GM18502 (cell line): ENCODE data around the gene SMARCA1.
A peak's percentile ranks its signal among the peaks of the same experiment; 100 is the strongest.
"Not testable (repeated sequence)": the region's sequence is repeated elsewhere in the genome, so short reads cannot be mapped to it uniquely, and the experiment has no call there.

ENCODE experiments used
- ATAC-seq: cut with Tn5 transposase; IDR thresholded peaks from one replicate; pipeline ENCODE4 v1.9.1; 2021; ENCODE audit warnings: mild to moderate bottlenecking; ENCODE audit not compliant: unreplicated experiment, poor library complexity

SMARCA1 gene, protein sequence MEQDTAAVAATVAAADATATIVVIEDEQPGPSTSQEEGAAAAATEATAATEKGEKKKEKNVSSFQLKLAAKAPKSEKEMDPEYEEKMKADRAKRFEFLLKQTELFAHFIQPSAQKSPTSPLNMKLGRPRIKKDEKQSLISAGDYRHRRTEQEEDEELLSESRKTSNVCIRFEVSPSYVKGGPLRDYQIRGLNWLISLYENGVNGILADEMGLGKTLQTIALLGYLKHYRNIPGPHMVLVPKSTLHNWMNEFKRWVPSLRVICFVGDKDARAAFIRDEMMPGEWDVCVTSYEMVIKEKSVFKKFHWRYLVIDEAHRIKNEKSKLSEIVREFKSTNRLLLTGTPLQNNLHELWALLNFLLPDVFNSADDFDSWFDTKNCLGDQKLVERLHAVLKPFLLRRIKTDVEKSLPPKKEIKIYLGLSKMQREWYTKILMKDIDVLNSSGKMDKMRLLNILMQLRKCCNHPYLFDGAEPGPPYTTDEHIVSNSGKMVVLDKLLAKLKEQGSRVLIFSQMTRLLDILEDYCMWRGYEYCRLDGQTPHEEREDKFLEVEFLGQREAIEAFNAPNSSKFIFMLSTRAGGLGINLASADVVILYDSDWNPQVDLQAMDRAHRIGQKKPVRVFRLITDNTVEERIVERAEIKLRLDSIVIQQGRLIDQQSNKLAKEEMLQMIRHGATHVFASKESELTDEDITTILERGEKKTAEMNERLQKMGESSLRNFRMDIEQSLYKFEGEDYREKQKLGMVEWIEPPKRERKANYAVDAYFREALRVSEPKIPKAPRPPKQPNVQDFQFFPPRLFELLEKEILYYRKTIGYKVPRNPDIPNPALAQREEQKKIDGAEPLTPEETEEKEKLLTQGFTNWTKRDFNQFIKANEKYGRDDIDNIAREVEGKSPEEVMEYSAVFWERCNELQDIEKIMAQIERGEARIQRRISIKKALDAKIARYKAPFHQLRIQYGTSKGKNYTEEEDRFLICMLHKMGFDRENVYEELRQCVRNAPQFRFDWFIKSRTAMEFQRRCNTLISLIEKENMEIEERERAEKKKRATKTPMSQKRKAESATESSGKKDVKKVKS

DNA sequence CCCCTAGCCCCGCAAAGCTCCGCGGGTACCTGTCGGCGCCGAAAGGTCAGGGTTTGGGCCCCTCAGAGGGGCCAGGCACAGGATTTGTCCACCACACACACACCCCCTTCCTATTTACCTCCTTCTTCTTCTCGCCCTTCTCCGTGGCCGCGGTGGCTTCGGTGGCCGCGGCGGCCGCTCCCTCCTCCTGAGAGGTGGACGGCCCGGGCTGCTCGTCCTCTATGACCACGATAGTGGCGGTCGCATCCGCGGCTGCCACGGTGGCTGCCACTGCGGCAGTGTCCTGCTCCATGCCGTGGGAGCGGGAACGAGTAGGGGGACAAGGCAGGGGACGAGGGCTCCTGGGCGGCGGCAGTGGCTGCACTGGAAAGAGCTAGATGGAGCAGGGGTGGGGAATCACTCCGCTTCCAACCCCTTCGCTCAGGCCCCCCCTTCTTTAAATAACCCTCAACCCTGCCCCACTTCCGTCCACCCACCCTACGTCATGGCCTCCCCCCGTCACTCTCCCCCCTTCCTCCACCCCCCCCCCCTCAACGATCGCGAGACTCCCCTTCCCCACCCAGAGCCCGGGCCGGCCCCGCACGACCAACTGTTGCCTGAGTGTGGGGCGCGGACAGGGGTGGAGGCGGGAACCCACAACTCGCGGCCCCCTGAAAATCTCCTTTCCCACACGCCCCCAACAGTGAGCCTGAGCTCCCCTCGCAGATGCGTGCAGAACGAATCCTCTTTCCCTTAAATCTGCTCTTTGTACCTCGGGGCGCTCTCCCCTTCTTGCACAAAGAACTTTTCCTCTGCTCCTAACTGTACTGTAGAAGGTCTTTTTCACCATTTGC lies at the start of gene SMARCA1:
SMARCA1 (minus strand) TSS at position 412 of the 833 bp plus-strand sequence; CDS start at position 292, 120 bp downstream.
- no peak for ATAC-seq

DNA sequence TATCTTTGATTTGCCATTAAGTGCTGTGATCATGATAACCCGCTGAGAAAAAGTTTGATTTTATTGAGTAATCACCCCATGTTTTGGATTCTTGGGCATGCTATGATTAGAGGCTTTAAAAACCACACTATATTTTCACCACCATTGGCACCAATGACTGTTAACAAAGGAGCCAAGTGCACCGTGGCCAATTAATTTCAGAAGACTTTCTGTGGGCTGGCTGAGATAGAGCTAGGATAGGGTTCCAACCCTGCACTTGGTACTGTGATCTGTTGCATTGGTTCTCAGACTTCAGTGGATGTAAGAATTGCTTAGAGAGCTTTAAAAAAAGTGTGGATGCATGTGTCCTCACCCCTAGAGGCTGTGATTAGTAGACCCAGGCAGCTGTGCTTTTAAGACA lies 49.1 kb upstream of the SMARCA1 start:
- ATAC-seq: no peak

DNA sequence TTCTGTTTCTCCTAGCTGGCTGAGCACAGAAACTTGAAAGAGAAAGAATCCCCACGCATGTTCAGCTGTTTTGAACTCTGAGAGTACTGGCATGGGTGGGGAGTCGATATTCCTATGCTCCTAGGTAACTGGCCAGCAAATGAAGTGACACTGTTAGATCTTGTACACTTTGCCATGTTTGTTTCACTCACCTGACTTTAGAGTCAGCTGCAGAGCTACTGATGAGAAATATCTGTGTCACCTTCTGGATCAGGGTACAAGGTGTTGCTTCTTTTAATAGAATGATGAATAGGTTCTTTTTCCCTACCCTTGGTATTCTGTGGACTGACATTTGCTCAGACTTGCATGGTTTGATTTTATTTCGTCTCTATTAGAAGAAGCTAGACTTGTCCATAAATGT lies 45.1 kb upstream of the SMARCA1 start:
- no peak for ATAC-seq

DNA sequence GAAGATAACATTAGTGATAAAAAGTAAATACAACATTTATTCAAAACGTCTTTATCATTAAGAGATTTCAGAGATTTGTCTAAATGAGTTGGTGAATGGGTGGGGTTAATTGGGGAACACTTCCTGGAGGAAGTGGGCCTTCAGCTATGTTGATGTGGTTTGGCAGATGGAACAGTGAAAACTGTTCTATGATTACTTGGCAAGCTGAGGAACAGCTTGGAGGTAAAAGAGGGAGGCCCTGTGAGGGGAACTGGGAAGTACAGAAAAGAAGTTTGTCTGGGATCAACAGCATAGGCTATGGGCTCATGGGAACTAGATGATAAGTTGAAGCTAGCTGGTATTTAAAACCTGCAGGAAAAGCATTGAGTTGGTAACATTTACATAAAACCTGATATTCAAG lies 42.8 kb upstream of the SMARCA1 start:
- ATAC-seq: no peak

DNA sequence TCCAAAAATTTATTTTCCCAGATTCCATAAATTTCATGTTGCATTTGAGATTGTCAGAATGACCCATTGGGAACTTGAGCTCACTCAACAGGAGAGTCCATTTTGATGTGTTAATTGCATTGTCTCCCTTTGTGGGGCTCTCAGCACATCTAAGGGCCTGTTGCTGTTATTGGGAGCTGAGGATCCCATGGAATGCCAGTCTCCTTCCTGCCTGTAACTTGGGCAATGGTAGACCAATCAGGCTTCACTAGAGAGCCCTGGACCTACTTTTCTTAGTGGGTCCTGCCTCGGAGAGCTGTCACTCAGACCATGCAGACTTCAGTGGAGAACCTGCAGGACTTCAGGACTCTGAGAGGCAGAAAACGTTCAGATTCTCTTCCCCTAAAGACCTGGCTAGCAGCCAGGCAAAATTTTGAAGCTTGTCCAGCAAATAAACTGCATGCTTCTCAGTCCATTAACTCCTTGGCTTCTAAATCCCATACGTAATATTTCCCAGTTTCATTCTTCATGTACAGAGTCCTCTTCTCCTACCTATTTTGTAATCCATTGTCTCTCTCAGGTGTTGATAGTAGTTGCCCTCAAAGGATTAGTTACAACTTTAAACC lies 41.9 kb upstream of the SMARCA1 start:
- no peak for ATAC-seq

DNA sequence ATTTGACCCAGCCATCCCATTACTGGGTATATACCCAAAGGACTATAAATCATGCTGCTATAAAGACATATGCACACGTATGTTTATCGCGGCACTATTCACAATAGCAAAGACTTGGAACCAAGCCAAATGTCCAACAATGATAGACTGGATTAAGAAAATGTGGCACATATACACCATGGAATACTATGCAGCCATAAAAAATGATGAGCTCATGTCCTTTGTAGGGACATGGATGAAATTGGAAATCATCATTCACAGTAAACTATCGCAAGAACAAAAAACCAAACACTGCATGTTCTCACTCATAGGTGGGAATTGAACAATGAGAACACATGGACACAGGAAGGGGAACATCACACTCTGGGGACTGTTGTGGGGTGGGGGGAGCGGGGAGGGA lies 41.1 kb upstream of the SMARCA1 start:
- not testable (repeated sequence) for ATAC-seq

DNA sequence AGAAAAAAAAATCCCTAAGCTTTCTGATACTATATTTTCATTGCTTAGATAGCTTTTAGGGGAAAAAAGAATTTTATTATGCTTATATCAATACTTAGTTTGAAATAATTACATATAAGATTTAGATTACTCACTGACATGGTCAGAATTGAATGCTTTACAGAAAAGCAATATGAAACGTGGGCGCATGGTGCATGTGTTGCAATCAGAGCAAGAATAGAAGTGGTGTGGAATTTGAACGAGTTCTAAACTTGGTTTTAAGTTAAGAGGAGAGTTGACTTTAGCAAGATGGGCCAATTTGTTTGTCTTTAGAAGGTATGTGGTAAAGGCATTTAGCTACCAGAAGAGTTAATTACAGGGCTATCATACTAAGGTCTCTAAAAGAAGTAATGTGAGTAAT lies 38.2 kb upstream of the SMARCA1 start:
- no peak for ATAC-seq

DNA sequence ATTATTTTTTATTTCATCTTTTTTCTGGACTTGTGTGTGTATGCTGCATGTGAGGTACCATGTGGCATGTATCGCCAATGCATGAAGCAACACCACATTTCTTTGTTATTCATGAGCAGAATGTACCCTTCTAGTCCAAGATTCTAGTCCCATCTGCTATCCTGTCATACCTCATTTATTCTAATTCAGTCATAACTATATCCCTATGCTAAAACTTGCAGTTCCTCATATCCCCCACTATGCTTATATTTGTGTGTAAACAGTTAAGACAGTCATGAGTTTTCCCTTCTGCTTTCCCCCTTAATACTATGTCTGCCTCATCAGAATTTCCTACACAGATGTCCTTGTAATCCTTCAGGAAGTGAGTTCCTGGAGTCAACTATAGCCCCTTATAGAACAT lies 36.5 kb upstream of the SMARCA1 start:
- no peak for ATAC-seq

DNA sequence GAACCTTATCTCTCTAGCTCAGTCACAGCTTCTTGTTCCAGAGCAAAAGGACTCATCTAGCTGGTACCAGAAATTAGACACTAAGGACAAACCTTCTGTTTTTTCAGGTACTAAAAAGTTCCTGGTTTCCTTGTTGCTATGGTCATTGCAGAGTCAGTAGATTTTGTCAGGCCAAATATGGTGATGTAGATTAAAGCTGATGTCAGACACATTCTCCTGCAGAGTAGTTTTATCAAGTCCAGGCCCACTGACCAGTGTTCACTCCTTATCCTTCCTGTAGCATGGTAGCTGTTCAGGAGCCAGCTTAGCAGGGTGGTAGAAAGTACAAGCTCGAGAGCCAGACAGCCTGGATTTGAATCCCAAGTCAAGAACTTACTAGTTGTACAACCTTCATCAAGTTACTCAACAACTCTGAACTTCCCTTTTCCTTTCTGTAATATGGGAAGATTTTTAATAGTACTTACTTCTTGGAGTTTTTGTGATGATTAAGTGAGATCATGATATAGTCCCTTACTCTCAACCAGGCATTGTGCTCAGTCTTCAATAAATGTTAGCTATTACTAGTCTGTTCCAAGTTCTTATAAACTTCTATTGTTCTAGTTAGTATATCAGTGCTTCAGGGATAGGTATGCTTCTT lies 34.7 kb upstream of the SMARCA1 start:
- ATAC-seq: no peak

DNA sequence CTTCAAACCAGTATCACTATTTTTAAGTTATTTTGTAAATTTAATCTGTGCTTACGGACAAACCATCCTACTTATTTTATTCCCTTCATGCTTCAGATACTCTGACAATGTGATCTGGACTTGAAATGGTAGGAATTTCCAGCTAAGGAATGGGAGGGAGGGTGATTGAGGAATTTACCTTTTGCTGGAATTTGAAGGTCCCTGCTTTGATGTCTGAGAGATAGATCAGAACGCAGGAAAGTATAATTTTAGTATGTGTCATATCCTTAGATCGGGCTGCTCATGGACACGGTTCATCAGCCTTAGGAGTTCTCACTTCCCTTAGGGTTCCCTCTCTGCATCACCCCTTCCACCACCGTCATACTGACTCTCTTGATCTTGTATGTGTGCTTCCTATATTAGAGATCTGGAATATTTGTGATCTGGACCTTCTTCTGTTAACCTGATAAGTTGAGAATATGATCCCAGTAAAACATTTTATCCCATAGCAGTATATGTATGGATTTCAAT lies 33.6 kb upstream of the SMARCA1 start:
- ATAC-seq: no peak

DNA sequence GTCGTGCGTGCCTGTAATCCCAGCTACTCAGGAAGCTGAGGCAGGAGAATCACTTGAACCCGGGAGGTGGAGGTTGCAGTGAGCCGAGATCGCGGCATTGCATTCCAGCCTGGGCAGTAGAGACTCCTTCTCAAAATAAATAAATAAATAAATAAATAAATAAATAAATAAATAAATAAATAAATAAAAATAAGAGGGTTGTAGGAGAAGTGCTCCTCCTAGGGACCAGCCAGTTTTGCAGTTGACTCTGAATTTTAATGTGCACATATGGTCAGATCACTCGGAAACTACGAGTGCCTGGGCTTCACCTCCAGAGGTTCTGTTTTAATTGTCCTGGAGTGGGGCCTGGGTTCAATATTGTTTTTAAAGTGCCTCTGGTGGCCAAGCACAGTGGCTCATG lies 31.5 kb upstream of the SMARCA1 start:
- not testable (repeated sequence) for ATAC-seq

DNA sequence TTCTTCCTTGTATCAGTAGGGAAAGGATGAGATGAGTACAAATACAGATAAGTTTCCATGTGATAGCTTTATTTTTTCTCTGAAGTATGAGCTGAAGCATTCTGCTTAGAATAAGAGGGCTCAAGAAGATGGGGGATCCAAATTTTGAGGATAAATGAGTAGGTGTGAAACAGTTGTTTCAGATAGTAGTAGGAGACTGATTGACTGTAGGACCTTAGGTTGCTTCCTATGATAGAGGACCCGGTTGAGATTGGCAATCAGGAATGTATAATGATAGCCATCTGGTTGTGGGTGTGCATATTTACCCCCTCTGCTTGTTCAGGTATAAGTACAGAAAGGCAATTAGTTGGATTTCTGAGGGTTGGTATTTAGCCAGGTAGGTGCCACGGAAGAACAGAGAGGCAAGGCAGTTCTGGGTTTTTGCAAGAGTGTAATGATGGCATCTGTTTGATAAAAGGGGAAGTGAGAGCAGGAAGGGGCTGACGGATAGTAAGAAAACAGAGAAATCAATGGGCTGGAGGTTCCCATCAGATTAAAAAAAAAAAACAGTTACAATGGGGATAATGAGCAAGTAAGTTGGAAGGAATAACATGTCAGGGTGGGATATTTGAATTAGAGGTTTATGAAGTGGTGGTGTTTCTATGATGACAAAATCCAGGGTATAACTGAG lies 30.5 kb upstream of the SMARCA1 start:
- ATAC-seq: peak; percentile 97

DNA sequence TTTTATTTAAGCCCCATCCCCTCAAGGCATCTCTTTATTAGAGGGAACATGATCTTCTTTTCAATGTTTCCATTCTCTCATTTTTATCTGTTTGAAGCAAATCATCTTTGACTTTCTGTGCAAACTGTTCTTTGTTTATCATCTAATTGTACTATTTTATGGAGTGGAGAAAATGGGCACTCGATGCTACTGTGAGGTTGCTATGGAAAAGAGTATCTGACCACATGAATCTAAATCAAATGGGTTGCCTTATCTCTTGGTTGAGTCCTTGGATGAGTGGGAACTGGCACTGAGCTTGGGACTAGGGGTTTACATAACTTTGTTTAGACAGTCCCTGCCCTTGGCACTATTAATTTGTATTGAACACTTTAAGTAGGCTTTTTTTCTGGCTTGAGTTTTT lies 25.8 kb upstream of the SMARCA1 start:
- ATAC-seq: no peak

DNA sequence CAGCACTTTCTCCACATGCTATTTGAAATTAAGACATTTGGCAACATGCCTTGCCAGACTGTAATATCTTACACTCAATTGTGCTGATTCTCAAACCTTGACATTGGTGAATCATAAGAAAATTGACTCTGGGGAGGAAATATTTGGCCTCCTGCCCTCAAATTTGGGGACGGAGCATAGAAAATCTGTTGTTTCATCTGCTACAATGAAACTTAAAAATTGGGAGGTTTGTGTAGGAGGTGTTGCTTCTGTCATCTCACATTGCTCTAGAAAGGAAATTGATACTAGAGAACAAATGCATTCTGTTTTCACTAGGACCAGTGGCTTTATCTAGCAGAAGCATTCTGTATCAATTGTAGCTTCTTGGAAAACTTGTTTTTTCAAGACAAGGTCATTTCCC lies 22.1 kb upstream of the SMARCA1 start:
- ATAC-seq: no peak

DNA sequence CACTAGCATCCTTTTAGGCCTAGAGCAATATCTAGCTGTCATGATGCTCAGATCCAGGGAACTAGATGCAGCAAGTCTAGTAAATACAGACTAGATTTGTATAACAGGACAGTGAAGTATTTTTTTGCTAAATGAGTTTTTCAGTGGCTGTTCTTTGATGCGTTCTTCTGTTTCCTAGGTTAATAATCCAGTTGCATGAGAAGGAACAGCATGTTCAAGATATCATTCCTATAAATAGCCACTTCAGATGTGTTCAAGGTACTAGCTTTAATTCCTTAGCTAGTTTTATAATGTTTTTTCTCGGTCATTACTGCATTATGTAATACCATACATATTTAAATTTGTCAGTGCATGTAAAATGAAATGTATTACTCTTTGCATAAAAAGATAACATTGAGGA lies 21.5 kb upstream of the SMARCA1 start:
- no peak for ATAC-seq

DNA sequence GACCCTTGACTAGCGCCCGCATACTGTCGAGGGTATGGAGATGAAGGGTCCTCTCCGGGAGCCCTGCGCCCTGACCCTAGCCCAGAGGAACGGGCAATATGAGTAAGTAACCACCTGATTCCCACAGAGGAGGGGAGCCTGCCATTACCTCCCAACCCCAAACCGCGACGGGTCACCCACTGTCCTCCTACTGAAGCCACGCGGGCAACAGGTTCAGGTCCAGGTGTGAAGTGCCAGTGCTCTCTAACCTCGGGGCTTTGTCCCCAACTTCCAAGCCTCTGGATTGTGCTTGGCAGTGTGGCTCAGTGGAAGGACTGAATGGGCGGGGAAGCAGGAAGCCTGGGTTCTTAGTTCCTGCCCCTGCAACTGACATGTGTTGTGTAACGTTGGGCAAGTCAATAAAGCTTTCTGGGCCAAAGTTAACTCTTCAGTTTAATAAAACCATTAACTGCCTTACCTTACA lies 17.5 kb upstream of the SMARCA1 start:
- peak; percentile 37 for ATAC-seq

DNA sequence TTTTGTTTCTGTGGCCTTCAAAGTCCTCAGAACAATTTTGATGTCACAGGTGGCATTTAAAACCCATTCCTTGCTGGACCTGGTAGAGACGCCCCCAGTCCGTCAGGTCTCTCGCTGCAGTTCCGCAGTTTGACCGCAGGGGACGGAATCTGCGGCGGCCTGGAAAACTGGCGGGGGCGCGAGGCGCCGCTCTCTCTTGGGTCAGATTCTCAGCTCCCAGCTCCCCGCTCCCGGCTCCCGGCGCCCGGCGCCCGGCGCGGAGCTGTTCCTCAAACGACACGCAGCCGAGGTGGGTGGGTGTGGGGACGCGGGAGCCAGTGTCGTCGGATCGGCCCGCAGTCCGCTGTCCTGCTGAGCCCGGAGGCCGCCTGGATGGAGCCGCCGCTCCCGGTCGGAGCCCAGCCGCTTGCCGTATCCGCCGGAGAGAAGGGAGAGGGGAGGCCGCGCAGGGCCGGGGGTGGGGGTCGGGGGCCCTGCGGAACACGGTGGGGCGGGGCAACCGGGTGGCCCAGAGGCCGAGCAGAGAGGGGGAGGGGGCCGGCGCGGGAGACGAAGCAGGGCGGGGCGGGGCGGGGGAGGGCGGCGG lies 16.9 kb upstream of the SMARCA1 start, which contains the start of gene OCRL:
OCRL (plus strand) TSS at position 192 of the 586 bp plus-strand sequence; CDS start at position 373, 181 bp downstream.
- ATAC-seq: peak; percentile 98
